Keratinocyte (primary cell): ENCODE measurements around the gene FBXW10B. TPM values are rescaled to one million over a fixed set of nuclear protein-coding genes. Genes with fewer than 3 reads are reported as not detected.
"Not testable (repeated sequence)": the region's sequence is repeated elsewhere in the genome, so short reads cannot be mapped to it uniquely, and the experiment has no call there.

Source experiments
- DNase-seq: peaks from one replicate; pipeline ENCODE4 v3.0.0-alpha.2; 2011; ENCODE audit warnings: low read depth, missing footprints, low spot score
- FAIRE-seq: peaks from 2 replicates; lab custom pipeline; 2011; peaks lifted over from hg19 to GRCh38; lab: Jason Lieb, UNC
- H2AFZ ChIP-seq: 2 replicates; pipeline ENCODE4 v1.6.0; 2012; ENCODE audit warnings: low read length, control low read depth, inconsistent platforms; ENCODE audit not compliant: control insufficient read depth
- H3K27ac ChIP-seq: 2 replicates; pipeline ENCODE4 v1.5.1; 2011; ENCODE audit warnings: low read length; ENCODE audit not compliant: control insufficient read depth, insufficient read depth
- H3K27me3 ChIP-seq: 3 replicates; pipeline ENCODE4 v1.6.0; 2011; ENCODE audit warnings: low read length; ENCODE audit not compliant: control insufficient read depth, insufficient read depth; ENCODE audit errors: extremely low read depth
- H3K36me3 ChIP-seq, 2 experiments: 2 replicates in 1 of 2; 3 replicates in 1 of 2; pipeline ENCODE4 v1.5.1; 2011; ENCODE audit warnings: low read length in 2 of 2, mild to moderate bottlenecking in 1 of 2; ENCODE audit not compliant: control insufficient read depth in 2 of 2, insufficient read depth in 2 of 2; ENCODE audit errors: extremely low read depth in 1 of 2
- H3K4me1 ChIP-seq: 3 replicates; pipeline ENCODE4 v1.5.1; 2011; ENCODE audit warnings: low read length; ENCODE audit not compliant: control insufficient read depth, insufficient read depth; ENCODE audit errors: extremely low read depth
- H3K4me2 ChIP-seq: 3 replicates; pipeline ENCODE4 v1.6.0; 2011; ENCODE audit warnings: low read depth, low read length; ENCODE audit not compliant: control insufficient read depth, insufficient read depth; ENCODE audit errors: extremely low read depth
- H3K4me3 ChIP-seq, 3 experiments: fragments of 200-600 bp in 1 of 3; sonication (generic) in 1 of 3; 2 replicates in 2 of 3; 3 replicates in 1 of 3; pipeline ENCODE4 v1.5.1; 2011 to 2016; ENCODE audit warnings: low read length in 3 of 3, mild to moderate bottlenecking in 3 of 3, control low read depth in 2 of 3, inconsistent platforms in 1 of 3, low read depth in 1 of 3, mixed read lengths in 1 of 3, mixed run types in 1 of 3, moderate library complexity in 1 of 3; ENCODE audit not compliant: control insufficient read depth in 2 of 3, insufficient read depth in 2 of 3; ENCODE audit errors: extremely low read depth in 1 of 3
- H3K79me2 ChIP-seq: 2 replicates; pipeline ENCODE4 v1.6.0; 2012; ENCODE audit warnings: low read length; ENCODE audit not compliant: control insufficient read depth, insufficient read depth
- H3K9ac ChIP-seq: 3 replicates; pipeline ENCODE4 v1.6.0; 2011; ENCODE audit warnings: low read length; ENCODE audit not compliant: control insufficient read depth, insufficient read depth; ENCODE audit errors: extremely low read depth
- H3K9me1 ChIP-seq: 3 replicates; pipeline ENCODE4 v1.6.0; 2011; ENCODE audit warnings: low read length; ENCODE audit not compliant: control insufficient read depth, insufficient read depth; ENCODE audit errors: extremely low read depth
- H3K9me3 ChIP-seq: 2 replicates; pipeline ENCODE4 v1.5.1; 2012; ENCODE audit warnings: low read depth, low read length; ENCODE audit not compliant: control insufficient read depth
- H4K20me1 ChIP-seq: 3 replicates; pipeline ENCODE4 v1.6.0; 2011; ENCODE audit warnings: low read length; ENCODE audit not compliant: control insufficient read depth, insufficient read depth; ENCODE audit errors: extremely low read depth
- dilution Hi-C: fragments of 300-500 bp; cut with MboI; formaldehyde crosslinking; loops from one replicate; pipeline ENCODE4 v1.7.0; 2020; ENCODE audit warnings: low sequenced_read_pairs; ENCODE audit not compliant: extremely low pct_ligation_motif_present
- polyA plus RNA-seq, 5 experiments: library from polyadenylated mRNA; depleted of rRNA in 3 of 5; stranded (reverse) in 3 of 5; stranded (forward) in 1 of 5; unstranded in 1 of 5; fragments of >200 nt; gene quantifications; 1 replicate in 1 of 5; 2 replicates in 3 of 5; 3 replicates in 1 of 5; pipeline versions ENCODE4 v1.2.1 to v1.2.3, GENCODE V29; 2011 to 2012; ENCODE audit warnings: missing spikeins in 2 of 5, low read depth in 1 of 5, low replicate concordance in 1 of 5

Gene FBXW10B
- polyA plus RNA-seq, 1 donor (not counting 4 experiments of a cell fraction or from before 2014, with no cell fraction given): 4.4 TPM

DNA sequence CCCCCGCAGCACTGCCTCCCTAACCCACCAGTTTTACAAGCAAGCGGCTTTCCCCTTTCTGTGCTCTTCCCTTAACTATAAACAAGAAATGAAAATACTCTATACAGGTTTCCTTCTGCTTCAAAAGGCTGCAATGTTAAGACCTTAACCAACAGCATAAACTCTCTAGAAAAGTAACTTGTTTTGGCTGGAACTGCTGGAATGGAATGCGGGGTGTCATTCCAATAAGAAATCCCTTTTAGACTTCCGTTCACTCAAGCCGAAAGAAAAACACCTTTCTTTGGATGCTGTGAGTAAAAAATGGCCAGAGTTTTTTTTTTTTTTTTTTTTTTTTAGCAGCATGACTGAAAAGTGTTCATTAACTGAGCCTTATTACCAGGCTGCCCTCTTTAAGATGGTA, 27.5 kb downstream of the FBXW10B start:
- H4K20me1 ChIP-seq, DNase-seq, H3K4me2 ChIP-seq, H3K79me2 ChIP-seq, dilution Hi-C loops, H3K27me3 ChIP-seq, H2AFZ ChIP-seq, FAIRE-seq, H3K9ac ChIP-seq, H3K4me1 ChIP-seq, H3K9me3 ChIP-seq, H3K36me3 ChIP-seq, H3K27ac ChIP-seq, H3K9me1 ChIP-seq, H3K4me3 ChIP-seq: not testable (repeated sequence)

- H3K4me2 ChIP-seq, H3K9me1 ChIP-seq, H3K9ac ChIP-seq, H3K27ac ChIP-seq, H2AFZ ChIP-seq, H3K36me3 ChIP-seq, H3K27me3 ChIP-seq, DNase-seq, H3K79me2 ChIP-seq, dilution Hi-C loops, H3K4me1 ChIP-seq, FAIRE-seq, H3K9me3 ChIP-seq, H3K4me3 ChIP-seq, H4K20me1 ChIP-seq: not testable (repeated sequence)
Measured at GRCh38 chr17:15590844-15591243, 28.7 kb downstream of the FBXW10B start.

DNA sequence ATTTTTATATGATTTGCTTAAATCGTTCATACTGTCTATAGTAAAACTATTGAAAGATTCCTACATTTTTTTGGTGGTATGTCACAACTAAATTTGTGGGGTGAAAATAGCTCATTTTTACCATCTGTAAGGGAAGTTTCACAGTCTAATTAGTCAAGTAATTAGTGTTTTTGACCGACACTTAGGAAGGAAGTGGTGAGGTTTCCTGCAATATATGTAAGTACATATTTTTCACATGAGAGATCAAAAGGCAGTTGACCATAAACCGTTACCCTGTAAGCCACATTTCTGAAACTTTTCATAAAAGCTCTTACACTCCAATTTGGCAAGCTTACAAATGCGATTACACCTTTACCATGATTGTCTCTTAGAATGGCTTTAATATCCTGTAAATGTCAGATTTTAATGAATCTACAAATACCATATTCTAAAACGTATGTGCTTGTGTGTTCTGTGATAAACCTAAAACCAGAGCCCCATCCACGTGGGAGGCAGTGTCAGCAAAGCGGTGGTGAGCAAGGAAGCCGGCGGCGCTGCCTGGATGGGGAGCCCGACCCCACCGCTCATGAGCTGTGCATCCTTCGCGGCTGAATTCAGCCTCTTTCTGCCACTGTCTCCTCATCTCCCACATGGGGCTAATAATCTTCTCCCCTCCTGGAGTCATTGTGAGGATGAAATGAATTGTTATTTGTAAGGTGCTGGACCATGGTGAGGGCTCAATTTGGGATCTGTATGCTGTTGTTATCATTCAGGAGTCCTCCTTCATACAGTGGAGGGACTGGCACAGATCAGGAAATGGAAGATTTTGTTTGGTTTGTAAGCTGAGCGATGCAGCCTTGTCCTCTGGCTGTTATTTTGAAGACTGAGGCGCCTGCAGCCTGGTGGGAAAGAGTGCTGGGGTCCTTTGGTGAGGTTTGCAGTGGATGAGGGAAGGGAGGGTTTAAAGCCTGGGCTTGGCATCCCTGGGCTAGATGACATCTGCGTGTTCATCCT, 29.7 kb downstream of the FBXW10B start:
- H3K9ac ChIP-seq, H3K4me1 ChIP-seq, H3K36me3 ChIP-seq, dilution Hi-C loops, H3K4me3 ChIP-seq, H3K9me1 ChIP-seq, H3K27me3 ChIP-seq, H4K20me1 ChIP-seq, H3K9me3 ChIP-seq, H3K79me2 ChIP-seq, DNase-seq, H3K4me2 ChIP-seq, H3K27ac ChIP-seq, H2AFZ ChIP-seq, FAIRE-seq: not testable (repeated sequence)

- H3K4me2 ChIP-seq, H2AFZ ChIP-seq, H3K27me3 ChIP-seq, DNase-seq, FAIRE-seq, H3K9me1 ChIP-seq, H4K20me1 ChIP-seq, H3K36me3 ChIP-seq, dilution Hi-C loops, H3K4me1 ChIP-seq, H3K9me3 ChIP-seq, H3K79me2 ChIP-seq, H3K9ac ChIP-seq, H3K4me3 ChIP-seq, H3K27ac ChIP-seq: not testable (repeated sequence)
Measured at GRCh38 chr17:15588017-15588416, 31.5 kb downstream of the FBXW10B start.

GRCh38 chr17:15583313-15583712, 36.2 kb downstream of the FBXW10B start:
- FAIRE-seq: peak; percentile 36
- H3K79me2 ChIP-seq, dilution Hi-C loops, H3K27ac ChIP-seq, H3K9ac ChIP-seq, H3K4me3 ChIP-seq, H3K4me2 ChIP-seq, H3K4me1 ChIP-seq, DNase-seq, H3K27me3 ChIP-seq, H2AFZ ChIP-seq, H3K36me3 ChIP-seq, H3K9me3 ChIP-seq, H3K9me1 ChIP-seq, H4K20me1 ChIP-seq: not testable (repeated sequence)
